WTC11 (cell line): ENCODE data around the gene NKAIN4. TPM values are rescaled to one million over a fixed set of nuclear protein-coding genes. Genes with fewer than 3 reads are reported as not detected.
A peak's percentile ranks its signal among the peaks of the same experiment; 100 is the strongest.

Source experiments
- ATAC-seq: fragments of 200-7000 bp; cut with Tn5 transposase; 2 replicates; pipeline ENCODE4 v1.10.0; 2021; ENCODE audit warnings: mild to moderate bottlenecking, moderate library complexity
- CTCF ChIA-PET: fragments of 300-600 bp; sonication (Branson Sonifier 250); formaldehyde crosslinking; loops from one replicate; lab custom pipeline; 2021; ENCODE audit warnings: antibody characterized with exemption; lab: Charles Lee
- POLR2A ChIA-PET: fragments of 350-600 bp; sonication (Branson Sonifier 250); formaldehyde crosslinking; loops from one replicate; lab custom pipeline; 2021; ENCODE audit warnings: antibody characterized with exemption; lab: Charles Lee
- DNase-seq: peaks from one replicate; pipeline ENCODE4 v3.0.0; 2021; ENCODE audit warnings: low spot score
- H3K27ac Mint-ChIP-seq: 2 replicates; pipeline ENCODE4 v1.8.0; 2021; ENCODE audit warnings: mixed read lengths
- H3K27me3 Mint-ChIP-seq: 2 replicates; pipeline ENCODE4 v1.8.0; 2021; ENCODE audit warnings: low read depth, mild to moderate bottlenecking, moderate library complexity, mixed read lengths
- H3K36me3 Mint-ChIP-seq: 2 replicates; pipeline ENCODE4 v1.8.0; 2021; ENCODE audit warnings: mixed read lengths
- H3K4me1 Mint-ChIP-seq: 2 replicates; pipeline ENCODE4 v1.8.0; 2022; ENCODE audit warnings: mixed read lengths
- H3K4me3 Mint-ChIP-seq: 2 replicates; pipeline ENCODE4 v1.8.0; 2021; ENCODE audit warnings: mild to moderate bottlenecking, moderate library complexity, mixed read lengths
- H3K9me3 Mint-ChIP-seq: 2 replicates; pipeline ENCODE4 v1.8.0; 2021; ENCODE audit warnings: mixed read lengths
- ELF4 ChIP-seq: sonication (generic); formaldehyde crosslinking; IDR thresholded peaks from 2 replicates; pipeline ENCODE4 v1.8.1; 2022; ENCODE audit warnings: low read depth, mild to moderate bottlenecking, moderate library complexity, missing genetic modification reagents
- ESRRA ChIP-seq: sonication (generic); formaldehyde crosslinking; IDR thresholded peaks from 2 replicates; pipeline ENCODE4 v1.8.1; 2022; ENCODE audit warnings: mild to moderate bottlenecking, missing genetic modification reagents, borderline replicate concordance
- ETV6 ChIP-seq: sonication (generic); formaldehyde crosslinking; IDR thresholded peaks from 2 replicates; pipeline ENCODE4 v1.8.1; 2022; ENCODE audit warnings: mild to moderate bottlenecking, missing genetic modification reagents
- FOXK1 ChIP-seq: sonication (generic); formaldehyde crosslinking; IDR thresholded peaks from 2 replicates; pipeline ENCODE4 v1.8.0; 2022; ENCODE audit warnings: mild to moderate bottlenecking, moderate library complexity, missing genetic modification reagents
- FOXP1 ChIP-seq: sonication (generic); formaldehyde crosslinking; IDR thresholded peaks from 2 replicates; pipeline ENCODE4 v1.8.0; 2022; ENCODE audit warnings: missing genetic modification reagents, mild to moderate bottlenecking, moderate library complexity, borderline replicate concordance
- GRHL2 ChIP-seq: fragments of 250-450 bp; sonication (Bioruptor Pico); IDR thresholded peaks from 2 replicates; pipeline ENCODE4 v1.8.0; 2022; ENCODE audit warnings: mild to moderate bottlenecking, moderate library complexity; ENCODE audit not compliant: insufficient replicate concordance, severe bottlenecking
- NFE2L1 ChIP-seq: sonication (generic); formaldehyde crosslinking; IDR thresholded peaks from 2 replicates; pipeline ENCODE4 v1.8.1; 2023; ENCODE audit warnings: missing genetic modification reagents
- NR3C1 ChIP-seq: sonication (generic); formaldehyde crosslinking; conservative IDR thresholded peaks from 2 replicates; pipeline ENCODE4 v1.8.1; 2023; ENCODE audit warnings: low read depth, mild to moderate bottlenecking, missing genetic modification reagents
- ZNF138 ChIP-seq: sonication (generic); formaldehyde crosslinking; conservative IDR thresholded peaks from 2 replicates; pipeline ENCODE4 v1.8.1; 2022; ENCODE audit warnings: mild to moderate bottlenecking, moderate library complexity, missing genetic modification reagents
- ZNF219 ChIP-seq: sonication (generic); formaldehyde crosslinking; IDR thresholded peaks from 2 replicates; pipeline ENCODE4 v1.8.0; 2023; ENCODE audit warnings: missing genetic modification reagents, mild to moderate bottlenecking, borderline replicate concordance
- ZNF416 ChIP-seq: fragments of 250-450 bp; sonication (Bioruptor Pico); IDR thresholded peaks from 2 replicates; pipeline ENCODE4 v1.9.0; 2021; ENCODE audit warnings: mild to moderate bottlenecking, inconsistent platforms
- total RNA-seq: library from RNA; stranded (reverse); gene quantifications from 3 replicates; pipeline ENCODE4 v1.2.3, GENCODE V29; 2021
- TF ChIP-seq, protein P1 (sequence below): sonication (generic); formaldehyde crosslinking; IDR thresholded peaks from 2 replicates; pipeline ENCODE4 v1.8.1; 2023; ENCODE audit warnings: mild to moderate bottlenecking, missing genetic modification reagents, borderline replicate concordance
- TF ChIP-seq, protein P2 (sequence below): sonication (generic); formaldehyde crosslinking; IDR thresholded peaks from 2 replicates; pipeline ENCODE4 v1.8.0; 2022; ENCODE audit warnings: mild to moderate bottlenecking, missing genetic modification reagents
- TF ChIP-seq, protein P3 (sequence below): sonication (generic); formaldehyde crosslinking; IDR thresholded peaks from 2 replicates; pipeline ENCODE4 v1.8.1; 2023; ENCODE audit warnings: mild to moderate bottlenecking, missing genetic modification reagents, moderate library complexity
- TF ChIP-seq, protein P4 (sequence below): sonication (generic); formaldehyde crosslinking; IDR thresholded peaks from 2 replicates; pipeline ENCODE4 v1.8.0; 2023; ENCODE audit warnings: missing genetic modification reagents, mild to moderate bottlenecking, borderline replicate concordance

NKAIN4 gene
- total RNA-seq, 1 experiment from 2014 or later: 7.2 TPM

DNA sequence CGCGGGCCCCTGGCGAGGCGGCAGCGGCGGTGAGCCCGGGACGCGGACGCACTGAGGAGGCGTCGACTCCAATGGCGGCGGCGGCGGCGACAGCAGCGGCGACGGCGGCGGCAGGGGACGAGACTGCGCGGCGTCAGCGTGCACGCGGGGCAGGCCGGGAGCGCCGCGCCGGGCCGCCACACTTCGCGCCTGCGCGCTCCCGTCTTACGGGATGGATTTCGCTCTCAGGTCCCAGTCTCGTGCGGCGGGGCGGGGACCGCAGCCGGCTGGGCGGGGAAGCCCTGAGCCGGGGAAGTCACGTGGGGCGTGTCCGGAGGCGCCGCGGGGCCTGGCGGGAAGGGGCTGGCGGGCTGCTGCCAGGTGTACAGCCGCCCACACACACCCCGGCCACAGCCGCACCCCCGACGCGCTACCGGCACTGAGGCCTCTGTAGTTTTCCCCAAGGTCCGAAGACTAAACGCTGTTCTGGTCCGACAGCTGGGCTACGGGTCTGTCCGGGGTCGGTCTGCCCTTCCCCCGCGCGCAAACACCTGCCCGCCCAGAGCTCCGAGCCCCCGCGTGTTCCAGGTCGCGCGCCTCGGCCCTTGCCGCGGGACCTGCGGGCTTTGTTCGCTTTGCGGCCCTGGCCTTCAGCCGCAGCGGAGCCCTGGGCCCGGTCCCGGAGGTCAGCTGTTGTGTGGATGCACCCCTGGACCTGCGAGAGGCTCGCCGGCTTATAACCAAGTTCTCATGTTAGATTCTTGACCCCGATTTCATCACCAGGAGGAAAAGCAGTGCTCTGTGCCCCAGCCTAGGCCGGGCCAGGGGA, 38.0 kb downstream of the NKAIN4 start, which contains the start of gene YTHDF1 (continued):
- TF ChIP-seq, protein P1, sequence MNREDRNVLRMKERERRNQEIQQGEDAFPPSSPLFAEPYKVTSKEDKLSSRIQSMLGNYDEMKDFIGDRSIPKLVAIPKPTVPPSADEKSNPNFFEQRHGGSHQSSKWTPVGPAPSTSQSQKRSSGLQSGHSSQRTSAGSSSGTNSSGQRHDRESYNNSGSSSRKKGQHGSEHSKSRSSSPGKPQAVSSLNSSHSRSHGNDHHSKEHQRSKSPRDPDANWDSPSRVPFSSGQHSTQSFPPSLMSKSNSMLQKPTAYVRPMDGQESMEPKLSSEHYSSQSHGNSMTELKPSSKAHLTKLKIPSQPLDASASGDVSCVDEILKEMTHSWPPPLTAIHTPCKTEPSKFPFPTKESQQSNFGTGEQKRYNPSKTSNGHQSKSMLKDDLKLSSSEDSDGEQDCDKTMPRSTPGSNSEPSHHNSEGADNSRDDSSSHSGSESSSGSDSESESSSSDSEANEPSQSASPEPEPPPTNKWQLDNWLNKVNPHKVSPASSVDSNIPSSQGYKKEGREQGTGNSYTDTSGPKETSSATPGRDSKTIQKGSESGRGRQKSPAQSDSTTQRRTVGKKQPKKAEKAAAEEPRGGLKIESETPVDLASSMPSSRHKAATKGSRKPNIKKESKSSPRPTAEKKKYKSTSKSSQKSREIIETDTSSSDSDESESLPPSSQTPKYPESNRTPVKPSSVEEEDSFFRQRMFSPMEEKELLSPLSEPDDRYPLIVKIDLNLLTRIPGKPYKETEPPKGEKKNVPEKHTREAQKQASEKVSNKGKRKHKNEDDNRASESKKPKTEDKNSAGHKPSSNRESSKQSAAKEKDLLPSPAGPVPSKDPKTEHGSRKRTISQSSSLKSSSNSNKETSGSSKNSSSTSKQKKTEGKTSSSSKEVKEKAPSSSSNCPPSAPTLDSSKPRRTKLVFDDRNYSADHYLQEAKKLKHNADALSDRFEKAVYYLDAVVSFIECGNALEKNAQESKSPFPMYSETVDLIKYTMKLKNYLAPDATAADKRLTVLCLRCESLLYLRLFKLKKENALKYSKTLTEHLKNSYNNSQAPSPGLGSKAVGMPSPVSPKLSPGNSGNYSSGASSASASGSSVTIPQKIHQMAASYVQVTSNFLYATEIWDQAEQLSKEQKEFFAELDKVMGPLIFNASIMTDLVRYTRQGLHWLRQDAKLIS (CRISPR knock-in tag): no peak
- TF ChIP-seq, protein P2, sequence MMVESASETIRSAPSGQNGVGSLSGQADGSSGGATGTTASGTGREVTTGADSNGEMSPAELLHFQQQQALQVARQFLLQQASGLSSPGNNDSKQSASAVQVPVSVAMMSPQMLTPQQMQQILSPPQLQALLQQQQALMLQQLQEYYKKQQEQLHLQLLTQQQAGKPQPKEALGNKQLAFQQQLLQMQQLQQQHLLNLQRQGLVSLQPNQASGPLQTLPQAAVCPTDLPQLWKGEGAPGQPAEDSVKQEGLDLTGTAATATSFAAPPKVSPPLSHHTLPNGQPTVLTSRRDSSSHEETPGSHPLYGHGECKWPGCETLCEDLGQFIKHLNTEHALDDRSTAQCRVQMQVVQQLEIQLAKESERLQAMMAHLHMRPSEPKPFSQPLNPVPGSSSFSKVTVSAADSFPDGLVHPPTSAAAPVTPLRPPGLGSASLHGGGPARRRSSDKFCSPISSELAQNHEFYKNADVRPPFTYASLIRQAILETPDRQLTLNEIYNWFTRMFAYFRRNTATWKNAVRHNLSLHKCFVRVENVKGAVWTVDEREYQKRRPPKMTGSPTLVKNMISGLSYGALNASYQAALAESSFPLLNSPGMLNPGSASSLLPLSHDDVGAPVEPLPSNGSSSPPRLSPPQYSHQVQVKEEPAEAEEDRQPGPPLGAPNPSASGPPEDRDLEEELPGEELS (CRISPR knock-in tag): peak; percentile 27; the same call in 1 of the 2 replicates
- TF ChIP-seq GRHL2 (CRISPR knock-in tag) (no peak), ELF4 (no peak), FOXP1 (CRISPR knock-in tag) (peak; percentile 84)

DNA sequence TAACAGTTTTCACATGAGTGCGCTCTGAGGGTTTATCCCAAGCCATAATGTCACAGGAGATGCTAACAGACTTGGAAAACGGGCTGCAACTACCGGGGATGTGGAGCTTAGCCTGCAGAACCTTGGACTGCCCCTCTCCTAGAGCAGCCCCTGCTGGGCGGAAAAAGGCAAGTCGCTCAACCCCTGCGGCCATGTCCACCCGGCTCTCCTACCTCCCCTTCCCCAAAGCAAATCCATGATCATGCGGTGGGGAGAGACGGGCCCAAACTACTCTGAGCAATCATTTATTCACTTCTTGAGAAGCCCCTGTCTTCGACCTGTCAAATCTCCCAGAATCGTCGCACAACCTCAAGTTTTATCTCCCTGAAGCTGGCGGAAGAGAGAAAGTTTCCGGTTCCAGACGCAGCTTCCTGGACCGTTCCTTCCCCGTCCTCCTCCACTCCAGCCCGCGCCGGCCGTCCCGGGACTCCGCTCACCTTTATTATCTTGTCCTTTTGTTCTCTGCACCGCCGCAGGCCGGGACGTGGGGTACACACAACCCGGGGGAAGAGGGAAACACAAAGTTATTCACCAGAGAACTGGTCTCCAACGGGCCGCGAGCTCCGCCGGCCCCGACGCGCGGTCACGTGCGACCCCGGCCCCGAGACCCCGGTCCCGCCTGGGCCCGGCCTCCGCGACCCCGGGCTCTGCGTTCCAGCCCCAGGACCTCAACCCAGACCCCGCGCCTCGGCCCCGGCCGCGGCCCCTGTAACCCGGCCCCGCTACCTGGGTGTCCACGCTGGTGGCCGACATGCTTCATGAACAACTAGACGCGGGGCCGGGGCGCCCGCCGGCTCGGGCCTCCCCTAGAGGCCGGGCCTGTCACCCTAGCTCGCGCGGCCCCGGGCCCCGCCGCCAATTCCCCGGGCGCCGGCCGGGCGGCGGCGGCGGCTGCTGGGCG, 38.9 kb downstream of the NKAIN4 start:
- CTCF ChIA-PET: interaction anchor here (0.6 to 2.7 kb wide), 16 partner anchors 9 to 570 kb away, joined by 3 to 36 read pairs (median 4); partner anchors contain the start of gene BIRC7
- TF ChIP-seq, protein P3, sequence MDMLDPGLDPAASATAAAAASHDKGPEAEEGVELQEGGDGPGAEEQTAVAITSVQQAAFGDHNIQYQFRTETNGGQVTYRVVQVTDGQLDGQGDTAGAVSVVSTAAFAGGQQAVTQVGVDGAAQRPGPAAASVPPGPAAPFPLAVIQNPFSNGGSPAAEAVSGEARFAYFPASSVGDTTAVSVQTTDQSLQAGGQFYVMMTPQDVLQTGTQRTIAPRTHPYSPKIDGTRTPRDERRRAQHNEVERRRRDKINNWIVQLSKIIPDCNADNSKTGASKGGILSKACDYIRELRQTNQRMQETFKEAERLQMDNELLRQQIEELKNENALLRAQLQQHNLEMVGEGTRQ (CRISPR knock-in tag): peak; percentile 38; the same call in 1 of the 2 replicates
- TF ChIP-seq ZNF416 (CRISPR knock-in tag) (no peak), ETV6 (CRISPR knock-in tag) (no peak)
- Mint-ChIP-seq H3K27ac (peak overlapping the region; percentile 93), H3K27me3 (peaks cover under 1% of the 10 kb centered on the region; the same call in 1 of the 2 replicates), H3K9me3 (no peaks in the 10 kb centered on the region), H3K4me1 (peaks cover 28% of the 10 kb centered on the region), H3K4me3 (peak overlapping the region; percentile 96), H3K36me3 (peaks cover 39% of the 10 kb centered on the region)
- peak; percentile 56 for DNase-seq
- POLR2A ChIA-PET: interaction anchor here (0.6 to 1.0 kb wide), 3 partner anchors 8 to 39 kb away, joined by 3 read pairs; no protein-coding TSS in a partner anchor
- peak; percentile 23 for ATAC-seq

DNA sequence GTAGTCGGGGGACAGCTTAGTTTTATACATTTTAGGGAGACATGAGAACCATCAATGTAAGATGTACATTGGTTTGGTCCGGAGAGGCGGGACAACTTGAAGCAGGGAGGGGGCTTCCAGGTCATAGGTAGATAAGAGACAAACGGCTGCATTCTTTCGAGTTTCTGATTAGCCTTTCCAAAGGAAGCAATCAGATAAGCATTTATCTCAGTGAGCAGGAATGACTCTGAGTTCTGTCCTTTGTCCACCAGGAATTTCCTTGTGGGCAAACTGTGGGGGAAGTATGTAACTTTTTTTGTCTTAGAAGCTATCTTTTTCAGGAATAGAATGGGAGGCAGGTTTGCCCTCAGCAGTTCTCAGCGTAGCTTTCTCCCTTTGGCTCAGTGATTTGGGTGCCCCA, 39.7 kb downstream of the NKAIN4 start:
- CTCF ChIA-PET: interaction anchor here (0.6 to 2.7 kb wide), 13 partner anchors 9 to 571 kb away, joined by 3 to 36 read pairs (median 5); no protein-coding TSS in a partner anchor
- Mint-ChIP-seq H3K27ac (peak overlapping the region; percentile 93; the same call in 1 of the 2 replicates), H3K36me3 (peaks cover 45% of the 10 kb centered on the region), H3K9me3 (no peaks in the 10 kb centered on the region), H3K4me1 (peaks cover 28% of the 10 kb centered on the region), H3K27me3 (no peaks in the 10 kb centered on the region), H3K4me3 (peak overlapping the region; percentile 96)
- DNase-seq (no peak), ATAC-seq (no peak)
- POLR2A ChIA-PET: interaction anchor here (0.6 to 1.0 kb wide), 2 partner anchors 9 to 40 kb away, joined by 3 read pairs; no protein-coding TSS in a partner anchor
- TF ChIP-seq FOXK1 (CRISPR knock-in tag) (no peak), NFE2L1 (CRISPR knock-in tag) (no peak), ZNF219 (CRISPR knock-in tag) (no peak), ZNF138 (CRISPR knock-in tag) (no peak), NR3C1 (CRISPR knock-in tag) (no peak), ELF4 (no peak), ESRRA (CRISPR knock-in tag) (no peak)
- TF ChIP-seq, protein P4, sequence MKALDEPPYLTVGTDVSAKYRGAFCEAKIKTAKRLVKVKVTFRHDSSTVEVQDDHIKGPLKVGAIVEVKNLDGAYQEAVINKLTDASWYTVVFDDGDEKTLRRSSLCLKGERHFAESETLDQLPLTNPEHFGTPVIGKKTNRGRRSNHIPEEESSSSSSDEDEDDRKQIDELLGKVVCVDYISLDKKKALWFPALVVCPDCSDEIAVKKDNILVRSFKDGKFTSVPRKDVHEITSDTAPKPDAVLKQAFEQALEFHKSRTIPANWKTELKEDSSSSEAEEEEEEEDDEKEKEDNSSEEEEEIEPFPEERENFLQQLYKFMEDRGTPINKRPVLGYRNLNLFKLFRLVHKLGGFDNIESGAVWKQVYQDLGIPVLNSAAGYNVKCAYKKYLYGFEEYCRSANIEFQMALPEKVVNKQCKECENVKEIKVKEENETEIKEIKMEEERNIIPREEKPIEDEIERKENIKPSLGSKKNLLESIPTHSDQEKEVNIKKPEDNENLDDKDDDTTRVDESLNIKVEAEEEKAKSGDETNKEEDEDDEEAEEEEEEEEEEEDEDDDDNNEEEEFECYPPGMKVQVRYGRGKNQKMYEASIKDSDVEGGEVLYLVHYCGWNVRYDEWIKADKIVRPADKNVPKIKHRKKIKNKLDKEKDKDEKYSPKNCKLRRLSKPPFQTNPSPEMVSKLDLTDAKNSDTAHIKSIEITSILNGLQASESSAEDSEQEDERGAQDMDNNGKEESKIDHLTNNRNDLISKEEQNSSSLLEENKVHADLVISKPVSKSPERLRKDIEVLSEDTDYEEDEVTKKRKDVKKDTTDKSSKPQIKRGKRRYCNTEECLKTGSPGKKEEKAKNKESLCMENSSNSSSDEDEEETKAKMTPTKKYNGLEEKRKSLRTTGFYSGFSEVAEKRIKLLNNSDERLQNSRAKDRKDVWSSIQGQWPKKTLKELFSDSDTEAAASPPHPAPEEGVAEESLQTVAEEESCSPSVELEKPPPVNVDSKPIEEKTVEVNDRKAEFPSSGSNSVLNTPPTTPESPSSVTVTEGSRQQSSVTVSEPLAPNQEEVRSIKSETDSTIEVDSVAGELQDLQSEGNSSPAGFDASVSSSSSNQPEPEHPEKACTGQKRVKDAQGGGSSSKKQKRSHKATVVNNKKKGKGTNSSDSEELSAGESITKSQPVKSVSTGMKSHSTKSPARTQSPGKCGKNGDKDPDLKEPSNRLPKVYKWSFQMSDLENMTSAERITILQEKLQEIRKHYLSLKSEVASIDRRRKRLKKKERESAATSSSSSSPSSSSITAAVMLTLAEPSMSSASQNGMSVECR: no peak
